Ectodermal cell (in vitro differentiated cells): ENCODE data around the gene AADAC.

Experiments used
- H3K27ac ChIP-seq: 2 replicates; pipeline ENCODE4 v1.7.0; 2013; ENCODE audit warnings: mild to moderate bottlenecking, low read depth, low read length; ENCODE audit not compliant: insufficient read depth, poor library complexity, severe bottlenecking
- H3K27me3 ChIP-seq: 2 replicates; pipeline ENCODE4 v1.7.0; 2013; ENCODE audit warnings: mild to moderate bottlenecking, low read length; ENCODE audit not compliant: insufficient read depth, control insufficient read depth, poor library complexity, severe bottlenecking
- H3K36me3 ChIP-seq: one replicate; pipeline ENCODE4 v1.7.0; 2013; ENCODE audit warnings: low read length; ENCODE audit not compliant: control insufficient read depth, insufficient read depth
- H3K4me1 ChIP-seq: one replicate; pipeline ENCODE4 v1.7.0; 2013; ENCODE audit warnings: low read length; ENCODE audit not compliant: control insufficient read depth, insufficient read depth
- H3K4me3 ChIP-seq: 2 replicates; pipeline ENCODE4 v1.7.0; 2013; ENCODE audit warnings: low read depth, low read length, control low read depth; ENCODE audit not compliant: insufficient read depth
- H3K9me3 ChIP-seq: 2 replicates; pipeline ENCODE4 v1.7.0; 2013; ENCODE audit warnings: mild to moderate bottlenecking, low read length, moderate library complexity; ENCODE audit not compliant: control insufficient read depth
- WGBS, 2 experiments: methylation state at CpG; one replicate each; pipeline ENCODE4 v1.1.7; 2013; ENCODE audit warnings: missing lambda C conversion rate in 2 of 2; 5-methylcytosine and 5-hydroxymethylcytosine counted together

The AADAC gene

GRCh38 chr3:151818361-151818760, 4.4 kb downstream of the AADAC start:
- H3K9me3 ChIP-seq: no peaks in the 10 kb centered on the region
- no peaks in the 10 kb centered on the region for H3K36me3 ChIP-seq
- H3K27me3 ChIP-seq: no peaks in the 10 kb centered on the region
- H3K4me3 ChIP-seq: no peak overlapping the region
- WGBS, 2 experiments: 89 to 92% methylated on average over 4 of the region's 4 CpGs
- H3K27ac ChIP-seq: no peak overlapping the region
- H3K4me1 ChIP-seq: no peaks in the 10 kb centered on the region

GRCh38 chr3:151819910-151820309, 6.0 kb downstream of the AADAC start:
- Histone ChIP-seq H3K27me3 (no peaks in the 10 kb centered on the region), H3K27ac (no peak overlapping the region), H3K4me1 (no peaks in the 10 kb centered on the region), H3K36me3 (no peaks in the 10 kb centered on the region), H3K9me3 (no peaks in the 10 kb centered on the region), H3K4me3 (no peak overlapping the region)
- WGBS, 2 experiments: 90 to 91% methylated on average over 4 of the region's 4 CpGs

GRCh38 chr3:151827816-151828215, 13.9 kb downstream of the AADAC start:
- Histone ChIP-seq H3K36me3 (no peaks in the 10 kb centered on the region), H3K27ac (no peak overlapping the region), H3K4me1 (no peaks in the 10 kb centered on the region), H3K9me3 (no peaks in the 10 kb centered on the region), H3K27me3 (no peaks in the 10 kb centered on the region), H3K4me3 (no peak overlapping the region)
- whole genome bisulfite sequencing, 2 experiments: 92 to 97% methylated on average over 3 of the region's 3 CpGs

- H3K36me3 ChIP-seq: no peaks in the 10 kb centered on the region
Measured at GRCh38 chr3:151835751-151836525, 22.0 kb downstream of the AADAC start.

GRCh38 chr3:151837057-151837456, 23.1 kb downstream of the AADAC start:
- H3K36me3 ChIP-seq: no peaks in the 10 kb centered on the region
- no peak overlapping the region for H3K4me3 ChIP-seq
- H3K27me3 ChIP-seq: no peaks in the 10 kb centered on the region
- peaks cover 8% of the 10 kb centered on the region for H3K4me1 ChIP-seq
- no peaks in the 10 kb centered on the region for H3K9me3 ChIP-seq
- no peak overlapping the region for H3K27ac ChIP-seq
- WGBS, 2 experiments: 45 to 48% methylated on average over 4 of the region's 4 CpGs

More at GRCh38 chr3:151835751-151836525, 22.0 kb downstream of the AADAC start:
- WGBS, 2 experiments: 71 to 81% methylated on average over 3 to 5 of the region's 5 CpGs
- H3K4me1 ChIP-seq: peaks cover 8% of the 10 kb centered on the region
- H3K9me3 ChIP-seq: no peaks in the 10 kb centered on the region
- no peaks in the 10 kb centered on the region for H3K27me3 ChIP-seq
- no peak overlapping the region for H3K27ac ChIP-seq
- H3K4me3 ChIP-seq: no peak overlapping the region

GRCh38 chr3:151838574-151839312, 24.8 kb downstream of the AADAC start:
- Histone ChIP-seq H3K36me3 (no peaks in the 10 kb centered on the region), H3K27ac (no peak overlapping the region), H3K4me3 (no peak overlapping the region), H3K27me3 (no peaks in the 10 kb centered on the region), H3K4me1 (peaks cover 8% of the 10 kb centered on the region), H3K9me3 (no peaks in the 10 kb centered on the region)
- WGBS, 2 experiments: 62 to 64% methylated on average over 16 to 18 of the region's 19 CpGs

- Histone ChIP-seq H3K36me3 (no peaks in the 10 kb centered on the region), H3K27me3 (no peaks in the 10 kb centered on the region), H3K27ac (no peak overlapping the region), H3K4me1 (peaks cover 8% of the 10 kb centered on the region), H3K4me3 (no peak overlapping the region), H3K9me3 (no peaks in the 10 kb centered on the region)
- WGBS, 2 experiments: 57 to 81% methylated on average over 1 of the region's 1 CpG
Measured at GRCh38 chr3:151839313-151839631, 25.4 kb downstream of the AADAC start.

GRCh38 chr3:151841801-151842200, 27.9 kb downstream of the AADAC start:
- H3K27ac ChIP-seq: no peak overlapping the region
- peaks cover 5% of the 10 kb centered on the region for H3K4me1 ChIP-seq
- H3K36me3 ChIP-seq: no peaks in the 10 kb centered on the region
- H3K27me3 ChIP-seq: no peaks in the 10 kb centered on the region
- no peak overlapping the region for H3K4me3 ChIP-seq
- no peaks in the 10 kb centered on the region for H3K9me3 ChIP-seq
- 92 to 96% methylated on average over 4 to 6 of the region's 6 CpGs for WGBS, 2 experiments

GRCh38 chr3:151843275-151843674, 29.4 kb downstream of the AADAC start:
- no peaks in the 10 kb centered on the region for H3K4me1 ChIP-seq
- WGBS, 2 experiments: 63 to 82% methylated on average over 1 of the region's 1 CpG
- H3K27ac ChIP-seq: no peak overlapping the region
- H3K4me3 ChIP-seq: no peak overlapping the region
- H3K36me3 ChIP-seq: no peaks in the 10 kb centered on the region
- H3K9me3 ChIP-seq: no peaks in the 10 kb centered on the region
- no peaks in the 10 kb centered on the region for H3K27me3 ChIP-seq

- no peak overlapping the region for H3K4me3 ChIP-seq
- no peaks in the 10 kb centered on the region for H3K27me3 ChIP-seq
- no peaks in the 10 kb centered on the region for H3K36me3 ChIP-seq
- H3K4me1 ChIP-seq: no peaks in the 10 kb centered on the region
- 94 to 96% methylated on average over 1 to 3 of the region's 3 CpGs for WGBS, 2 experiments
- H3K27ac ChIP-seq: no peak overlapping the region
- no peaks in the 10 kb centered on the region for H3K9me3 ChIP-seq
Measured at GRCh38 chr3:151845306-151845905, 31.5 kb downstream of the AADAC start.
